CD4-positive, alpha-beta T cell (primary cell): ENCODE results near the gene PPP1R26. TPM values are rescaled to one million over a fixed set of nuclear protein-coding genes. Genes with fewer than 3 reads are reported as not detected.
"Not testable (repeated sequence)": the region's sequence is repeated elsewhere in the genome, so short reads cannot be mapped to it uniquely, and the experiment has no call there.

Experiments
- ATAC-seq: fragments of 200-7000 bp; cut with Tn5 transposase; one replicate; pipeline ENCODE4 v1.10.0; 2022; ENCODE audit warnings: mild to moderate bottlenecking; ENCODE audit not compliant: poor library complexity
- CTCF ChIA-PET: fragments of 350-600 bp; sonication (Branson Sonifier 250); formaldehyde crosslinking; loops from one replicate; lab custom pipeline; 2021; ENCODE audit warnings: antibody characterized with exemption, inconsistent platforms; lab: Charles Lee
- POLR2A ChIA-PET: fragments of 350-600 bp; sonication (Branson Sonifier 250); formaldehyde crosslinking; loops from one replicate; lab custom pipeline; 2021; ENCODE audit warnings: antibody characterized with exemption, inconsistent platforms; lab: Charles Lee
- DNase-seq, 14 experiments: peaks; one replicate each; pipeline ENCODE4 v3.0.0-alpha.2; 2013 to 2020; ENCODE audit warnings: mixed read lengths in 2 of 14
- H3K27ac ChIP-seq, 2 donors: one replicate each; pipeline versions ENCODE4 v1.5.1 to v1.7.0; 2013; ENCODE audit warnings: low read length in 2 of 2, low read depth in 1 of 2, mild to moderate bottlenecking in 1 of 2
- H3K27me3 ChIP-seq, 2 experiments: 1 replicate in 1 of 2; 2 replicates in 1 of 2; pipeline versions ENCODE4 v1.6.1 to v1.7.0; 2013; ENCODE audit warnings: low read length in 2 of 2, control low read depth in 1 of 2, mild to moderate bottlenecking in 1 of 2, moderate library complexity in 1 of 2; ENCODE audit not compliant: insufficient read depth in 2 of 2, control insufficient read depth in 1 of 2
- H3K36me3 ChIP-seq: one replicate; pipeline ENCODE4 v1.6.1; 2013; ENCODE audit warnings: low read length, control low read depth; ENCODE audit not compliant: insufficient read depth
- H3K4me1 ChIP-seq: one replicate; pipeline ENCODE4 v1.6.1; 2013; ENCODE audit warnings: low read length, control low read depth; ENCODE audit not compliant: insufficient read depth
- H3K4me3 ChIP-seq: one replicate; pipeline ENCODE4 v1.5.1; 2013; ENCODE audit warnings: mild to moderate bottlenecking, low read length, moderate library complexity
- H3K9me3 ChIP-seq, 2 experiments: 1 replicate in 1 of 2; 2 replicates in 1 of 2; pipeline versions ENCODE4 v1.6.1 to v1.7.0; 2013; ENCODE audit warnings: low read length in 2 of 2, mild to moderate bottlenecking in 2 of 2, control low read depth in 1 of 2, moderate library complexity in 1 of 2; ENCODE audit not compliant: control insufficient read depth in 1 of 2, insufficient read depth in 1 of 2
- H3K27ac Mint-ChIP-seq: one replicate; pipeline ENCODE4 v1.8.0; 2020; ENCODE audit warnings: mixed read lengths
- H3K27me3 Mint-ChIP-seq: one replicate; pipeline ENCODE4 v1.8.0; 2021; ENCODE audit warnings: mixed read lengths
- H3K36me3 Mint-ChIP-seq: one replicate; pipeline ENCODE4 v1.8.0; 2021; ENCODE audit warnings: low read depth, mixed read lengths
- H3K4me1 Mint-ChIP-seq: one replicate; pipeline ENCODE4 v1.8.0; 2021; ENCODE audit warnings: low read depth, mixed read lengths
- H3K4me3 Mint-ChIP-seq: one replicate; pipeline ENCODE4 v1.8.0; 2020; ENCODE audit warnings: mild to moderate bottlenecking, mixed read lengths
- H3K9me3 Mint-ChIP-seq: one replicate; pipeline ENCODE4 v1.8.0; 2020; ENCODE audit warnings: mixed read lengths
- intact Hi-C, 2 experiments: fragments of 100-400 bp; cut with DNase I in 1 of 2; cut with micrococcal nuclease in 1 of 2; formaldehyde crosslinking; loops; one replicate each; pipeline versions ENCODE4 v1.15.1 to v1.9.0; 2023 to 2025; cut with DNase I, micrococcal nuclease
- total RNA-seq, 174 experiments: library from RNA in 2 of 174; stranded (reverse) in 2 of 174; gene quantifications; one replicate each; pipeline ENCODE4 v1.2.3 and lab custom pipeline; 2021 to 2026
- TF ChIP-seq, protein P1 (sequence below): fragments of 200-600 bp; IDR thresholded peaks from one replicate; pipeline ENCODE4 v1.8.0; 2022; ENCODE audit warnings: antibody characterized with exemption, mild to moderate bottlenecking

The PPP1R26 gene
- total RNA-seq, 2 experiments from 2014 or later: 0.27 to 0.47 TPM

GRCh38 chr9:135439916-135440315 lies 39.7 kb upstream of the PPP1R26 start:
- intact Hi-C loops: no loop called here
- Mint-ChIP-seq H3K27ac (no peak overlapping the region), H3K27me3 (peaks cover 43% of the 10 kb centered on the region), H3K4me1 (no peaks in the 10 kb centered on the region), H3K9me3 (peaks cover 6% of the 10 kb centered on the region), H3K36me3 (no peaks in the 10 kb centered on the region), H3K4me3 (no peak overlapping the region)
- peaks cover 0 to 4% of the 10 kb centered on the region in 2 experiments for H3K9me3 ChIP-seq
- no peak overlapping the region for H3K27ac ChIP-seq
- no peak for ATAC-seq
- DNase-seq: no peak
- TF ChIP-seq, protein P1, sequence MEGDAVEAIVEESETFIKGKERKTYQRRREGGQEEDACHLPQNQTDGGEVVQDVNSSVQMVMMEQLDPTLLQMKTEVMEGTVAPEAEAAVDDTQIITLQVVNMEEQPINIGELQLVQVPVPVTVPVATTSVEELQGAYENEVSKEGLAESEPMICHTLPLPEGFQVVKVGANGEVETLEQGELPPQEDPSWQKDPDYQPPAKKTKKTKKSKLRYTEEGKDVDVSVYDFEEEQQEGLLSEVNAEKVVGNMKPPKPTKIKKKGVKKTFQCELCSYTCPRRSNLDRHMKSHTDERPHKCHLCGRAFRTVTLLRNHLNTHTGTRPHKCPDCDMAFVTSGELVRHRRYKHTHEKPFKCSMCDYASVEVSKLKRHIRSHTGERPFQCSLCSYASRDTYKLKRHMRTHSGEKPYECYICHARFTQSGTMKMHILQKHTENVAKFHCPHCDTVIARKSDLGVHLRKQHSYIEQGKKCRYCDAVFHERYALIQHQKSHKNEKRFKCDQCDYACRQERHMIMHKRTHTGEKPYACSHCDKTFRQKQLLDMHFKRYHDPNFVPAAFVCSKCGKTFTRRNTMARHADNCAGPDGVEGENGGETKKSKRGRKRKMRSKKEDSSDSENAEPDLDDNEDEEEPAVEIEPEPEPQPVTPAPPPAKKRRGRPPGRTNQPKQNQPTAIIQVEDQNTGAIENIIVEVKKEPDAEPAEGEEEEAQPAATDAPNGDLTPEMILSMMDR: no peak
- no peaks in the 10 kb centered on the region for H3K4me1 ChIP-seq
- H3K27me3 ChIP-seq: no peaks in the 10 kb centered on the region
- no peak overlapping the region for H3K4me3 ChIP-seq
- ChIA-PET POLR2A (no interaction called here), CTCF (no interaction called here)
- H3K36me3 ChIP-seq: no peaks in the 10 kb centered on the region

DNA sequence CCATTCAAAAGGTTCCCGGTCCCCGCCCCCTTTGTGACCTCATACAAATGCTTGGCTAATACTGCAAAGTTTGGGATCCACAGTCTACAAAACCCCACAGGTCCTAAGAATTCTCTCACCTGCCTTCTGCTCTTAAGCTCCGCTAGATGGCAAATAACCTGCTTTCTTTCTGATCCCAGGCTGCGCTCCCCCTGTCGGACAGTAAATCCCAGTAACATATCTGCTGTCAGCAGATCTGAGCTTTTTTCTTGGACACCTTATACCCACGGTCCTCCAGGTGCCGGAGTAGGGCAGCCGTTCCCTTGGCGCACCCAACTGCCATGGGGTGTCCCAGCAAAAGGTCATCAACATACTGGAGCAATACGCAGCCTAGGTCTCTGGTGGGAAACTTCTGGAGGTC lies 39.0 kb upstream of the PPP1R26 start:
- ATAC-seq: no peak
- Mint-ChIP-seq H3K27ac (no peak overlapping the region), H3K9me3 (peaks cover 6% of the 10 kb centered on the region), H3K4me3 (no peak overlapping the region), H3K36me3 (no peaks in the 10 kb centered on the region), H3K4me1 (no peaks in the 10 kb centered on the region), H3K27me3 (peaks cover 40% of the 10 kb centered on the region)
- H3K27ac ChIP-seq: no peak overlapping the region
- H3K9me3 ChIP-seq: peaks cover 0 to 4% of the 10 kb centered on the region in 2 experiments
- H3K4me3 ChIP-seq: no peak overlapping the region
- intact Hi-C loops: no loop called here
- POLR2A ChIA-PET: no interaction called here
- TF ChIP-seq, protein P1: no peak
- no peak for DNase-seq
- CTCF ChIA-PET: no interaction called here
- H3K36me3 ChIP-seq: no peaks in the 10 kb centered on the region
- H3K27me3 ChIP-seq: no peaks in the 10 kb centered on the region
- no peaks in the 10 kb centered on the region for H3K4me1 ChIP-seq

DNA sequence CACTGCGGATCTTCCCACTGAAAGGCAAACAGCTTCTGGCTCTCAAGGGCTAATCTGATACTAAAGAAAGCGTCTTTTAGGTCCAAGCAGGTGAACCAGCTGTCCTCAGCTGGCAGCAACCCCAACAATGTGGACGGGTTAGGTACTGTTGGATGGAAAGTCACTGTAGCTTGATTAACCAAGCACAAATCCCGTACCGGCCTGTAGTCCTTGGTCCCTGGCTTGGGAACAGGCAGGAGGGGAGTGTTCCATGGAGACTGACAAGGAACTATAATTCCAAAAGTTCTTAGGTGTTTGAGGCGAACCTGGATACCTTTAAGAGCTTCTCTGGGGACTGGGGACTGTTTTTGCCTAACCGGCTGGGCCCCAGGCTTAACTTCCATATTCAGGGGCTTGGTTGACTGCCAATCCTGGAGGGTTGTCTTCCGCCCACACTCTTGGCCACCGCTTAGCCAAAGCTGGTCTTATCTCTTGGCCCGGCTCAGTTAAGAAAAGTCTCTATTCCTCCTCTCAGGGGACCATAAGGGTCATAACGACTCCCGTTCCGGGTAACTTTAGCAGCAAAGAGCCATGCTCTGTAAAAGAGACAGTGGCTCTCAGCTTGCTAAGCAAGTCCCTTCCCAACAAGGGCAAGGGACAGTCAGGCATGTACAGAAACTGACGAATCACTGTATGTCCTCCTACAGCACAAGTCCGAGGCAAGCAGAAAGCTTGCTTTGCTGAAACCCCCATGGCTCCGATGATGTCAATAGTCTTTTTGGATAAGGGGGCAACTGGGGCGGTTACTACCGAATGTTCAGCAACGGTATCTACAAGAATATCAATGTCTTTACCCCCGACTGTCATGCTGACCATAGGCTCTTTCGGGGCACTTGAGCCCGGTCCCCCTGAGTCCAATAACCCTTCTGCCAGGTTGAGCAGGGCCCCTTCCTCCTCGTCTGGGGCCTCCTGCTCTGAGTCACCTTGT lies 38.2 kb upstream of the PPP1R26 start:
- H3K4me3 ChIP-seq, H3K9me3 ChIP-seq, ATAC-seq, H3K9me3 Mint-ChIP-seq, H3K27ac Mint-ChIP-seq, H3K36me3 Mint-ChIP-seq, H3K4me1 Mint-ChIP-seq, H3K4me1 ChIP-seq, DNase-seq, intact Hi-C loops, CTCF ChIA-PET, H3K4me3 Mint-ChIP-seq, H3K36me3 ChIP-seq, H3K27ac ChIP-seq, POLR2A ChIA-PET, H3K27me3 ChIP-seq: not testable (repeated sequence)
- peaks cover 40% of the 10 kb centered on the region for H3K27me3 Mint-ChIP-seq
